Esophagus squamous epithelium (tissue), 4 donors: ENCODE data around the gene GYPE.
"Not testable (repeated sequence)": the region's sequence is repeated elsewhere in the genome, so short reads cannot be mapped to it uniquely, and the experiment has no call there.

Source experiments
- CTCF ChIP-seq, 6 experiments: fragments of 450-650 bp in 4 of 6; fragments of 200-600 bp in 2 of 6; sonication (generic) in 2 of 6; IDR thresholded peaks; one replicate each; pipeline ENCODE4 v1.5.1; 2016 to 2019; ENCODE audit warnings: antibody characterized with exemption in 6 of 6, mild to moderate bottlenecking in 4 of 6, moderate library complexity in 4 of 6
- POLR2A ChIP-seq, 4 donors: fragments of 450-650 bp; IDR thresholded peaks; one replicate each; pipeline ENCODE4 v1.6.1; 2017; ENCODE audit warnings: antibody characterized with exemption in 4 of 4, mild to moderate bottlenecking in 4 of 4, moderate library complexity in 3 of 4

GRCh38 chr4:143912478-143912877 is 7.1 kb upstream of the GYPE start:
- not testable (repeated sequence) for TF ChIP-seq POLR2A, CTCF (IDR thresholded peaks at IDR 0.05)
